Measurements from ENCODE around the gene TMEM131.

DNA sequence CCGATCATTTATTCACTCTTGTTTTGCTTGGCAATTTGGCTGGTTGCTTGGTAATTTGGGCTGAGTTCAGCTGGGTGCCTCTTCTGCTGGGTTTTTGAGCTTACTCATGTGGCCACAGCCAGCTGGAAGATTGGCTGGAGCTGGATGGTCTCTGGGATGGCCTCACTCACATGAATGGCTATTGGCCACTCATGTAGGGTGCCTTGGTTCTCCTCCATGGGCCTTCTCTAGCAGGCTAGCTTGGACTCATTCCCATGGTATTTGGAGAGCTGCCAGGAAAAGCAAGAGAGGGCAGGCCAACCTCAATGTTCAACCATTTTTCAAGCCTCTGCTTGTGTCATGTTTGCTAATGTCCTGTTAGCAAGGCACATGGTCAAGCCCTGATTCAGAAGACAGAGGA lies 265.5 kb downstream of the TMEM131 start:
- no peak for TF ChIP-seq CTCF (IDR thresholded peaks at IDR 0.05)
- TF ChIP-seq POLR2A (IDR thresholded peaks at IDR 0.05) = no peak

Data from testis (tissue), 2 donors.